H1 (cell line): ENCODE measurements around the gene SDC4. TPM values are rescaled to one million over a fixed set of nuclear protein-coding genes. Genes with fewer than 3 reads are reported as not detected.
A peak's percentile ranks its signal among the peaks of the same experiment; 100 is the strongest.

ENCODE experiments used
- CTCF ChIA-PET: fragments of 300-600 bp; sonication (Branson Sonifier 250); formaldehyde crosslinking; loops from one replicate; lab custom pipeline; 2021; ENCODE audit not compliant: partially characterized antibody; lab: Charles Lee
- POLR2A ChIA-PET: fragments of 300-600 bp; sonication (Branson Sonifier 250); formaldehyde crosslinking; loops from one replicate; lab custom pipeline; 2021; ENCODE audit warnings: inconsistent platforms; ENCODE audit not compliant: partially characterized antibody; lab: Charles Lee
- DNase-seq, 2 experiments: peaks; one replicate each; pipeline versions ENCODE4 v3.0.0 to v3.0.0-alpha.2; 2010 to 2022; ENCODE audit warnings: low spot score in 2 of 2, low read depth in 1 of 2, mixed read lengths in 1 of 2
- FAIRE-seq: peaks from 2 replicates; lab custom pipeline; 2011; peaks lifted over from hg19 to GRCh38; lab: Jason Lieb, UNC
- H2AFZ ChIP-seq: 2 replicates; pipeline ENCODE4 v1.8.1; 2012; ENCODE audit warnings: low read length, inconsistent platforms
- H2AK5ac ChIP-seq: 2 replicates; pipeline ENCODE4 v1.6.1; 2013; ENCODE audit warnings: low read depth, low read length
- H2BK120ac ChIP-seq: replicated peaks from 2 replicates; pipeline ENCODE3; 2013; ENCODE audit warnings: low read depth, low read length, inconsistent platforms
- H2BK12ac ChIP-seq: 2 replicates; pipeline ENCODE4 v1.6.1; 2013; ENCODE audit warnings: low read depth, low read length
- H2BK15ac ChIP-seq: 2 replicates; pipeline ENCODE4 v1.6.1; 2013; ENCODE audit warnings: low read length
- H2BK20ac ChIP-seq: 2 replicates; pipeline ENCODE4 v1.6.1; 2013; ENCODE audit warnings: low read length
- H2BK5ac ChIP-seq: 2 replicates; pipeline ENCODE4 v1.6.1; 2013; ENCODE audit warnings: low read depth, low read length
- H3K14ac ChIP-seq: 2 replicates; pipeline ENCODE4 v1.6.1; 2013; ENCODE audit warnings: inconsistent platforms; ENCODE audit not compliant: insufficient read length
- H3K18ac ChIP-seq: 2 replicates; pipeline ENCODE4 v1.6.1; 2013; ENCODE audit warnings: low read length; ENCODE audit errors: extremely low read depth
- H3K23ac ChIP-seq: 2 replicates; pipeline ENCODE4 v1.6.1; 2013; ENCODE audit warnings: inconsistent platforms; ENCODE audit not compliant: insufficient read length
- H3K23me2 ChIP-seq: 2 replicates; pipeline ENCODE4 v1.6.1; 2013; ENCODE audit warnings: low read depth, low read length
- H3K27ac ChIP-seq: 2 replicates; pipeline ENCODE4 v1.6.1; 2011; ENCODE audit warnings: low read depth, low read length, inconsistent platforms
- H3K27me3 ChIP-seq, 4 experiments: replicated peaks in 1 of 4; 1 replicate in 1 of 4; 2 replicates in 3 of 4; pipeline versions ENCODE4 v1.6.1 to v1.8.1; 2011 to 2013; ENCODE audit warnings: low read length in 3 of 4, mild to moderate bottlenecking in 3 of 4, inconsistent platforms in 2 of 4, mixed read lengths in 2 of 4, moderate library complexity in 1 of 4; ENCODE audit not compliant: control insufficient read depth in 3 of 4, insufficient read depth in 3 of 4; ENCODE audit errors: extremely low read depth in 1 of 4
- H3K36me3 ChIP-seq, 4 experiments: 2 replicates each; pipeline versions ENCODE4 v1.6.1 to v1.8.1; 2011 to 2013; ENCODE audit warnings: mild to moderate bottlenecking in 4 of 4, low read length in 3 of 4, moderate library complexity in 2 of 4, control low read depth in 1 of 4, inconsistent platforms in 1 of 4; ENCODE audit not compliant: insufficient read depth in 4 of 4, control insufficient read depth in 2 of 4
- H3K4ac ChIP-seq: replicated peaks from 2 replicates; pipeline ENCODE3; 2013; ENCODE audit warnings: low read length, low read depth, mixed read lengths, inconsistent platforms; ENCODE audit not compliant: insufficient read length
- H3K4me1 ChIP-seq, 4 experiments: replicated peaks in 1 of 4; 1 replicate in 1 of 4; 2 replicates in 3 of 4; pipeline versions ENCODE4 v1.6.1 to v1.8.1; 2011 to 2013; ENCODE audit warnings: low read length in 3 of 4, inconsistent platforms in 2 of 4, mixed read lengths in 1 of 4; ENCODE audit not compliant: insufficient read depth in 4 of 4, control insufficient read depth in 3 of 4
- H3K4me2 ChIP-seq, 2 experiments: 2 replicates each; pipeline versions ENCODE4 v1.6.1 to v1.8.1; 2011 to 2013; ENCODE audit warnings: low read depth in 2 of 2, low read length in 2 of 2, control low read depth in 1 of 2, inconsistent platforms in 1 of 2, mild to moderate bottlenecking in 1 of 2; ENCODE audit not compliant: insufficient read depth in 1 of 2
- H3K4me3 ChIP-seq, 4 experiments: fragments of 200-600, 300-600 bp in 1 of 4; sonication (generic), shearing (Covaris generic), sonication (Bioruptor Twin) in 1 of 4; 2 replicates each; pipeline versions ENCODE4 v1.5.1 to v1.8.1; 2011 to 2016; ENCODE audit warnings: low read length in 4 of 4, low read depth in 3 of 4, control low read depth in 2 of 4, inconsistent platforms in 2 of 4, mild to moderate bottlenecking in 2 of 4, mixed read lengths in 1 of 4, moderate library complexity in 1 of 4; ENCODE audit not compliant: insufficient read depth in 2 of 4; ENCODE audit errors: extremely low read depth in 1 of 4
- H3K56ac ChIP-seq: replicated peaks from 2 replicates; pipeline ENCODE3; 2013; ENCODE audit warnings: low read depth, mild to moderate bottlenecking, mixed read lengths, low read length, inconsistent platforms; ENCODE audit not compliant: insufficient read length
- H3K79me1 ChIP-seq: 2 replicates; pipeline ENCODE4 v1.6.1; 2013; ENCODE audit warnings: low read depth, low read length, control low read depth
- H3K79me2 ChIP-seq, 2 experiments: 2 replicates each; pipeline versions ENCODE4 v1.6.1 to v1.8.1; 2012 to 2013; ENCODE audit warnings: low read length in 2 of 2, mild to moderate bottlenecking in 2 of 2, inconsistent platforms in 1 of 2; ENCODE audit not compliant: insufficient read depth in 2 of 2, control insufficient read depth in 1 of 2
- H3K9ac ChIP-seq, 4 experiments: replicated peaks in 1 of 4; 1 replicate in 1 of 4; 2 replicates in 3 of 4; pipeline versions ENCODE4 v1.6.1 to v1.8.1; 2011 to 2013; ENCODE audit warnings: low read depth in 3 of 4, low read length in 3 of 4, control low read depth in 2 of 4, mild to moderate bottlenecking in 2 of 4, moderate library complexity in 2 of 4, inconsistent platforms in 1 of 4; ENCODE audit errors: extremely low read depth in 1 of 4
- H3K9me3 ChIP-seq, 2 experiments: 2 replicates each; pipeline versions ENCODE4 v1.6.1 to v1.8.1; 2012 to 2013; ENCODE audit warnings: mild to moderate bottlenecking in 2 of 2, moderate library complexity in 2 of 2, control low read depth in 1 of 2, inconsistent platforms in 1 of 2, low read depth in 1 of 2, low read length in 1 of 2, mixed read lengths in 1 of 2; ENCODE audit not compliant: insufficient read depth in 2 of 2
- H4K20me1 ChIP-seq, 2 experiments: replicated peaks in 1 of 2; 2 replicates each; pipeline versions ENCODE3 to v1.8.1; 2011 to 2013; ENCODE audit warnings: inconsistent platforms in 2 of 2, low read length in 2 of 2, mild to moderate bottlenecking in 1 of 2; ENCODE audit not compliant: insufficient read depth in 2 of 2, control insufficient read depth in 1 of 2
- H4K5ac ChIP-seq: 2 replicates; pipeline ENCODE4 v1.6.1; 2013; ENCODE audit warnings: low read length, low read depth, mixed read lengths, inconsistent platforms; ENCODE audit not compliant: insufficient read length
- H4K8ac ChIP-seq: 2 replicates; pipeline ENCODE4 v1.8.0; 2013; ENCODE audit warnings: mild to moderate bottlenecking, moderate library complexity, low read length, inconsistent platforms; ENCODE audit not compliant: insufficient read depth; ENCODE audit errors: extremely low read depth
- H4K91ac ChIP-seq: replicated peaks from 2 replicates; pipeline ENCODE3; 2013; ENCODE audit warnings: low read length, mixed read lengths, inconsistent platforms; ENCODE audit not compliant: insufficient read length
- GTF2F1 ChIP-seq: IDR thresholded peaks from 2 replicates; pipeline ENCODE4 v1.6.1; 2012; ENCODE audit warnings: low read depth, low read length, improper control_type of control experiment, borderline replicate concordance
- JUN ChIP-seq: IDR thresholded peaks from 2 replicates; pipeline ENCODE4 v1.6.1; 2011; ENCODE audit warnings: low read depth, mild to moderate bottlenecking, improper control_type of control experiment, low read length
- POLR2A ChIP-seq, 2 experiments: IDR thresholded peaks; 1 replicate in 1 of 2; 2 replicates in 1 of 2; pipeline ENCODE4 v1.6.1; 2011; ENCODE audit warnings: low read depth in 2 of 2, low read length in 2 of 2, mild to moderate bottlenecking in 2 of 2; ENCODE audit errors: control extremely low read depth in 1 of 2
- RAD21 ChIP-seq, 2 experiments: IDR thresholded peaks in 1 of 2; conservative IDR thresholded peaks in 1 of 2; 2 replicates each; pipeline ENCODE4 v1.6.1; 2011; ENCODE audit warnings: low read depth in 2 of 2, low read length in 2 of 2, improper control_type of control experiment in 1 of 2, inconsistent platforms in 1 of 2, mild to moderate bottlenecking in 1 of 2, moderate library complexity in 1 of 2
- RNF2 ChIP-seq: fragments of 200-900, 300-1000 bp; sonication (generic); IDR thresholded peaks from 2 replicates; pipeline ENCODE4 v1.7.1; 2016; ENCODE audit warnings: borderline replicate concordance, low read depth, mild to moderate bottlenecking, antibody characterized with exemption, low read length; ENCODE audit not compliant: poor library complexity, severe bottlenecking; ENCODE audit errors: missing control alignments
- WGBS, 2 experiments: shearing (Covaris generic) in 1 of 2; methylation state at CpG; one replicate each; pipeline versions ENCODE4 v1.1.6 to v1.1.7; 2013 to 2015; ENCODE audit warnings: low lambda C conversion rate in 2 of 2, mixed read lengths in 2 of 2, inconsistent platforms in 1 of 2, low coverage in 1 of 2, missing lambda C conversion rate in 1 of 2; ENCODE audit not compliant: insufficient replicate concordance in 2 of 2, insufficient coverage in 1 of 2, insufficient read length in 1 of 2; ENCODE audit errors: extremely low coverage in 1 of 2, missing lambda C conversion rate in 1 of 2; 5-methylcytosine and 5-hydroxymethylcytosine counted together
- polyA plus RNA-seq, 7 experiments: library from polyadenylated mRNA; depleted of rRNA in 3 of 7; stranded (reverse) in 5 of 7; unstranded in 2 of 7; fragments of >200 nt in 5 of 7; fragments of 200-250 nt in 2 of 7; gene quantifications; 1 replicate in 5 of 7; 2 replicates in 1 of 7; 4 replicates in 1 of 7; pipeline versions ENCODE4 v1.2.1 to v1.2.3, GENCODE V29; 2011 to 2013; ENCODE audit warnings: missing spikeins in 2 of 7, mixed read lengths in 2 of 7
- total RNA-seq: library from RNA; stranded (reverse); fragmentation: NEBNext Ultra II Directional; extraction: Animal tissue kit (Norgen Biotek cat#: 25700); gene quantifications from 2 replicates; pipeline ENCODE4 v1.2.1, GENCODE V29; 2021

The SDC4 gene
- total and polyA plus RNA-seq, 2 of the 8 experiments (the other 6 are each of a cell fraction or from before 2014, with no cell fraction given) = 34.6 to 60.2 TPM

DNA sequence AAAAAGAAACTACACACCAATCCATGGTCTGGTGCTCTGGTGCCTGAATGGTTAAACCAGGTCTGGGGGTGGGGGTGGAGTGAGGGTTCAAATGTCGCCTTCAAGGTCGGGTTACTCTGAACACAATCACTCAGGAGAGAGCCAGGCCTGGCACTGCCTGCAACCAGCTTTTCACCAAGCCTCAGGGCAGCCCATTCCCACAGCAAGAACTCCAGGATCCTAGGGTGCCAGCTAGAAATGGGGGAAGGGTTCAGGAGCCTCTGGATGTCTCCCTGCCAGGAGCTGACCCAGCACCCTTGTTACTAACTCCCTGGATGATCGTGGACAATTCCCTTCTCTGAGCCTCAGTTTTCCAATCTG, 6.7 kb downstream of the SDC4 start:
- Histone ChIP-seq H3K9me3 (no peaks in the 10 kb centered on the region), H3K14ac (no peak overlapping the region), H3K18ac (peak overlapping the region; percentile 90; the same call in 1 of the 2 replicates), H4K5ac (peak overlapping the region; percentile 88), H2AFZ (no peak overlapping the region), H3K23me2 (no peaks in the 10 kb centered on the region), H3K4me2 (peak overlapping the region; percentile 68 to 84), H3K4me1 (peaks cover 40 to 81% (median 58%) of the 10 kb centered on the region in 4 experiments), H2AK5ac (peak overlapping the region; percentile 65; the same call in 1 of the 2 replicates), H2BK15ac (no peak overlapping the region; the same call in 1 of the 2 replicates), H3K23ac (no peak overlapping the region), H4K8ac (peak overlapping the region; percentile 83; the same call in 1 of the 2 replicates), H3K4ac (peak overlapping the region; percentile 15), H3K27me3 (no peaks in the 10 kb centered on the region), H3K56ac (no peak overlapping the region), H2BK12ac (peak overlapping the region; percentile 91; the same call in 1 of the 2 replicates), H2BK5ac (peak overlapping the region; percentile 93; the same call in 1 of the 2 replicates), H3K36me3 (peaks cover 0 to 6% (median 0%) of the 10 kb centered on the region in 4 experiments; a peak in 1 of 8 replicates), H3K79me2 (peaks cover 0 to 89% of the 10 kb centered on the region in 2 experiments; a peak in 3 of 4 replicates), H3K27ac (peak overlapping the region; percentile 89), H2BK20ac (0 out of 2 replicates have a peak overlapping the region, but pooled peaks have one; percentile 64), H3K9ac (peak overlapping the region in 2 of 4 experiments; percentile 56 to 63; a peak in 3 of 7 replicates), H2BK120ac (peak overlapping the region; percentile 67), H3K79me1 (peaks cover 32% of the 10 kb centered on the region), H4K91ac (peak overlapping the region; percentile 85), H4K20me1 (peaks cover 0 to 6% of the 10 kb centered on the region in 2 experiments), H3K4me3 (peak overlapping the region in 3 of 4 experiments; percentile 8 to 51 (median 33); a peak in 5 of 8 replicates)
- WGBS, 2 experiments = 10% methylated on average over 3 of the region's 3 CpGs; no CpG with 5 or more reads in 1 of the 2 experiments
- ChIA-PET CTCF (interaction anchor here (0.6 to 4.6 kb wide), 18 partner anchors 9 to 430 kb away, joined by 3 to 24 read pairs (median 4); partner anchors contain the start of genes DBNDD2 and SYS1), POLR2A (interaction anchor here (0.8 to 2.3 kb wide), 14 partner anchors 9 to 480 kb away, joined by 3 to 18 read pairs (median 4); partner anchors contain the start of genes PIGT and SYS1)
- FAIRE-seq (no peak), DNase-seq (no peak)
- TF ChIP-seq GTF2F1 (no peak), POLR2A (IDR thresholded peaks at IDR 0.05; ENCODE audit: control extremely low read depth in 1 of 2, low read depth in 2 of 2, low read length in 2 of 2) (peak; percentile 8 to 21; a peak in 2 of 3 replicates), RNF2 (no peak), JUN (no peak), RAD21 (IDR thresholded peaks at IDR 0.05 in 1 of 2, conservative IDR thresholded peaks at IDR 0.05 in 1 of 2; ENCODE audit: low read depth in 2 of 2, low read length in 2 of 2) (no peak)
